ENCODE measurements around the gene UTP18.

DNA sequence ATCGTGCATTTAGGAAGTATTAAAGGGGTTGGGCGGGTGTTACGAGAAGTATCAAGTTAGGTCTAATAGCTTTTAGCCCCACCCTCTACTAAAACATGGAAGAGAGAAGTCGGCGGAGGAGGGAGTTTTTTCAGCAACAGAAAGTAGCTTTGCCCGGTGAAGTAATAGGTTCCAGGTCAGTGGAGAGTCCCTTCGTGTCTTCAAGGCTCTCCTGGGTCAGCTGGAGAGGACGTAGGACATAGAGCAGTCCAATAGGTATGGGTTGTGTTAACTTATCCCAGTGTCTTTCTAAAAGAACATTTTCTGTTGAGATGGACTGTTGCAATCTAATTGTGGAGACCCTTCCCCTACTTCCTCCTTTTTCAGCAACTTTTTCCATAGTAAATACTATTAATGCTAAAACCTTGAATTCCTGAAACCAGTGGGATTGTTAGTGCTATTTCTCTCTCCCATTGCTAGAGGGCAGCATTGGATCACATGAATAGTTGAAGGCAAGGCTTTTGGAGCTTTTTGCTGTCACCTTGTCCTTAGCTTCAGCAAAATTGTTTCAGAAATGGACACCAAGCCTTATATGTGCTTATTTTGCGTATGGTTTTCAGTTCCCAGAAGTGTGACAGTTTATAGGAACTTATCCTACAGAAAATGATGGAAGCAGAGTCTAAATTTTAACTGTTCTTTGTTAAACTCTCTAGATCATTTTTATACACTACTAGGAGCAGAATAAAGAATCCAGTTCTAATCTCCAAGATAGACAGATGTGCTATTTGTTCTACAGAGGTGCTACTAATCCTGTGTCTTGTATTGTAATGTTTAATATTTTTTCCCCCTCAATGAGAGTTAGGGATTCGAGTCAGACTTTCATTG is 38.4 kb downstream of the UTP18 start:
- TF ChIP-seq, protein P1, sequence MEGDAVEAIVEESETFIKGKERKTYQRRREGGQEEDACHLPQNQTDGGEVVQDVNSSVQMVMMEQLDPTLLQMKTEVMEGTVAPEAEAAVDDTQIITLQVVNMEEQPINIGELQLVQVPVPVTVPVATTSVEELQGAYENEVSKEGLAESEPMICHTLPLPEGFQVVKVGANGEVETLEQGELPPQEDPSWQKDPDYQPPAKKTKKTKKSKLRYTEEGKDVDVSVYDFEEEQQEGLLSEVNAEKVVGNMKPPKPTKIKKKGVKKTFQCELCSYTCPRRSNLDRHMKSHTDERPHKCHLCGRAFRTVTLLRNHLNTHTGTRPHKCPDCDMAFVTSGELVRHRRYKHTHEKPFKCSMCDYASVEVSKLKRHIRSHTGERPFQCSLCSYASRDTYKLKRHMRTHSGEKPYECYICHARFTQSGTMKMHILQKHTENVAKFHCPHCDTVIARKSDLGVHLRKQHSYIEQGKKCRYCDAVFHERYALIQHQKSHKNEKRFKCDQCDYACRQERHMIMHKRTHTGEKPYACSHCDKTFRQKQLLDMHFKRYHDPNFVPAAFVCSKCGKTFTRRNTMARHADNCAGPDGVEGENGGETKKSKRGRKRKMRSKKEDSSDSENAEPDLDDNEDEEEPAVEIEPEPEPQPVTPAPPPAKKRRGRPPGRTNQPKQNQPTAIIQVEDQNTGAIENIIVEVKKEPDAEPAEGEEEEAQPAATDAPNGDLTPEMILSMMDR (IDR thresholded peaks at IDR 0.05; ENCODE audit: insufficient read depth, low read length), result peak; percentile 70
- TF ChIP-seq POLR2AphosphoS5 (IDR thresholded peaks at IDR 0.05; ENCODE audit: low read depth) (no peak), REST (IDR thresholded peaks at IDR 0.05; ENCODE audit: insufficient replicate concordance, low read depth) (no peak), GABPA (IDR thresholded peaks at IDR 0.05; ENCODE audit: low read depth) (no peak)

All from HL-60 (cell line).